Astrocyte (in vitro differentiated cells and primary cell): ENCODE results near the gene SSH2. TPM values are rescaled to one million over a fixed set of nuclear protein-coding genes. Genes with fewer than 3 reads are reported as not detected.
"Not testable (repeated sequence)": the region's sequence is repeated elsewhere in the genome, so short reads cannot be mapped to it uniquely, and the experiment has no call there.

Experiments
- DNase-seq: peaks from one replicate; pipeline ENCODE4 v3.0.0-alpha.2; 2010; ENCODE audit warnings: low read depth
- FAIRE-seq: peaks from 2 replicates; lab custom pipeline; 2011; peaks lifted over from hg19 to GRCh38; lab: Jason Lieb, UNC
- H2AFZ ChIP-seq: 2 replicates; pipeline ENCODE4 v1.6.0; 2012; ENCODE audit warnings: low read depth, low read length, inconsistent platforms
- H3K27ac ChIP-seq: 2 replicates; pipeline ENCODE4 v1.5.1; 2011; ENCODE audit warnings: low read depth, low read length, inconsistent platforms
- H3K27me3 ChIP-seq: 2 replicates; pipeline ENCODE4 v1.6.0; 2011; ENCODE audit warnings: low read length, inconsistent platforms; ENCODE audit not compliant: insufficient read depth
- H3K36me3 ChIP-seq: 2 replicates; pipeline ENCODE4 v1.5.1; 2011; ENCODE audit warnings: low read length, inconsistent platforms; ENCODE audit not compliant: insufficient read depth
- H3K4me1 ChIP-seq: 2 replicates; pipeline ENCODE4 v1.5.1; 2011; ENCODE audit warnings: low read length, inconsistent platforms; ENCODE audit not compliant: insufficient read depth
- H3K4me2 ChIP-seq: 2 replicates; pipeline ENCODE4 v1.6.0; 2012; ENCODE audit warnings: low read length, inconsistent platforms
- H3K4me3 ChIP-seq: 2 replicates; pipeline ENCODE4 v1.5.1; 2011; ENCODE audit warnings: low read depth, mild to moderate bottlenecking, low read length, inconsistent platforms; ENCODE audit not compliant: insufficient read depth
- H3K79me2 ChIP-seq: 2 replicates; pipeline ENCODE4 v1.6.0; 2012; ENCODE audit warnings: mild to moderate bottlenecking, low read length, inconsistent platforms; ENCODE audit not compliant: insufficient read depth
- H3K9ac ChIP-seq: 2 replicates; pipeline ENCODE4 v1.6.0; 2012; ENCODE audit warnings: mild to moderate bottlenecking, low read length, inconsistent platforms
- H3K9me3 ChIP-seq: 2 replicates; pipeline ENCODE4 v1.5.1; 2012; ENCODE audit warnings: low read depth, mild to moderate bottlenecking, low read length, inconsistent platforms; ENCODE audit not compliant: insufficient read depth
- H4K20me1 ChIP-seq: 2 replicates; pipeline ENCODE4 v1.6.0; 2012; ENCODE audit warnings: low read length, inconsistent platforms; ENCODE audit not compliant: insufficient read depth
- H3K27ac Mint-ChIP-seq: one replicate; pipeline ENCODE4 v1.8.0; 2021; ENCODE audit warnings: mild to moderate bottlenecking, mixed read lengths; ENCODE audit not compliant: unreplicated experiment
- H3K27me3 Mint-ChIP-seq: one replicate; pipeline ENCODE4 v1.8.0; 2021; ENCODE audit warnings: low read depth, mixed read lengths; ENCODE audit not compliant: unreplicated experiment
- H3K36me3 Mint-ChIP-seq: one replicate; pipeline ENCODE4 v1.8.0; 2021; ENCODE audit warnings: low read depth, mixed read lengths; ENCODE audit not compliant: unreplicated experiment
- H3K4me1 Mint-ChIP-seq: one replicate; pipeline ENCODE4 v1.8.0; 2021; ENCODE audit warnings: low read depth, mixed read lengths; ENCODE audit not compliant: unreplicated experiment
- H3K4me3 Mint-ChIP-seq: one replicate; pipeline ENCODE4 v1.8.0; 2021; ENCODE audit warnings: mild to moderate bottlenecking, moderate library complexity, mixed read lengths; ENCODE audit not compliant: unreplicated experiment
- H3K9me3 Mint-ChIP-seq: one replicate; pipeline ENCODE4 v1.8.0; 2021; ENCODE audit warnings: mild to moderate bottlenecking, mixed read lengths; ENCODE audit not compliant: unreplicated experiment
- EZH2 ChIP-seq: IDR thresholded peaks from 2 replicates; pipeline ENCODE4 v1.6.1; 2012; ENCODE audit warnings: mild to moderate bottlenecking, low read length, inconsistent platforms; ENCODE audit not compliant: insufficient read depth
- total RNA-seq: library from RNA; stranded (reverse); gene quantifications from 2 replicates; pipeline ENCODE4 v1.2.1, GENCODE V29; 2021
- TF ChIP-seq, protein P1 (sequence below): IDR thresholded peaks from 2 replicates; pipeline ENCODE4 v1.5.1; 2011; ENCODE audit warnings: low read depth, mild to moderate bottlenecking, inconsistent platforms, low read length, moderate library complexity; ENCODE audit not compliant: insufficient read depth

The SSH2 gene
- total RNA-seq, 1 donor from 2014 or later = 31.1 TPM

DNA sequence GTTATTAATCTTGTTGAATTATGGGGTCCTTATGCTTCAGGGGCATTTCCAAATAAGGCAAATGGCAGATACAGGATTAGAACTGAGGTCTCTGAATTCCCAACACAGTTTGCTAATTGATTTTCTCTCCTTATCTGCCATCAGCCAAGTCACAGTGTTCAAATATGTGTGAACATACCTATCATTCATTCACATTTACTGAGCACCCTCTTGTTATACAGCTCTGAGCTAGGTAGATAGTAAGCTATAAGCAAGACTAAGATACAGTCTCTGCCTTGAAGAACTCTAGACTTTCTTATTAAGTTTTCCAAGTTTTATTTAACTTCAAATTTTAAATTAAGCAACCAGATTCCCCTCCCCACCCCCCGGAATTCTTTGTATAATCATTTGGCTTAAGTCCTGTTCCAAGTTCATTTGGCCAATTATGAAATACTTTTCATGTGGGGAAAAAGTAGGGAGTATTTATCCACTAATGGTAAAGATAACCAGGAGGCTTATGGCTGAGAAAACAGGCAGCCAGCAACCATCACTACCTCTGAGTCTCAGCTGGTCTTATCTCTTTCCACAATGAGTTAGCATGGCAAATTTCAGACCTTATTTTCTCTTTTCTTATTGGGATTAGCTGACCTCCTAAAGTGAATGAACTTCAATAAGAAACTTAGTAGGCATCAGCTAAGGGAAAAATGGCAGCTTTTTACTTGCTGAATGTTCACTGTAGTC, 275.9 kb downstream of the SSH2 start:
- Histone ChIP-seq H3K4me2 (no peak overlapping the region), H3K27me3 (no peaks in the 10 kb centered on the region), H3K27ac (no peak overlapping the region), H4K20me1 (no peaks in the 10 kb centered on the region), H2AFZ (no peak overlapping the region), H3K4me3 (no peak overlapping the region), H3K9me3 (no peaks in the 10 kb centered on the region), H3K79me2 (no peaks in the 10 kb centered on the region), H3K9ac (no peak overlapping the region), H3K36me3 (peaks cover 7% of the 10 kb centered on the region), H3K4me1 (peaks cover 3% of the 10 kb centered on the region)
- no peak for DNase-seq
- Mint-ChIP-seq H3K4me3 (no peak overlapping the region), H3K27ac (no peak overlapping the region), H3K27me3 (no peaks in the 10 kb centered on the region), H3K4me1 (no peaks in the 10 kb centered on the region), H3K36me3 (peaks cover 4% of the 10 kb centered on the region), H3K9me3 (no peaks in the 10 kb centered on the region)
- no peak for FAIRE-seq
- TF ChIP-seq, protein P1, sequence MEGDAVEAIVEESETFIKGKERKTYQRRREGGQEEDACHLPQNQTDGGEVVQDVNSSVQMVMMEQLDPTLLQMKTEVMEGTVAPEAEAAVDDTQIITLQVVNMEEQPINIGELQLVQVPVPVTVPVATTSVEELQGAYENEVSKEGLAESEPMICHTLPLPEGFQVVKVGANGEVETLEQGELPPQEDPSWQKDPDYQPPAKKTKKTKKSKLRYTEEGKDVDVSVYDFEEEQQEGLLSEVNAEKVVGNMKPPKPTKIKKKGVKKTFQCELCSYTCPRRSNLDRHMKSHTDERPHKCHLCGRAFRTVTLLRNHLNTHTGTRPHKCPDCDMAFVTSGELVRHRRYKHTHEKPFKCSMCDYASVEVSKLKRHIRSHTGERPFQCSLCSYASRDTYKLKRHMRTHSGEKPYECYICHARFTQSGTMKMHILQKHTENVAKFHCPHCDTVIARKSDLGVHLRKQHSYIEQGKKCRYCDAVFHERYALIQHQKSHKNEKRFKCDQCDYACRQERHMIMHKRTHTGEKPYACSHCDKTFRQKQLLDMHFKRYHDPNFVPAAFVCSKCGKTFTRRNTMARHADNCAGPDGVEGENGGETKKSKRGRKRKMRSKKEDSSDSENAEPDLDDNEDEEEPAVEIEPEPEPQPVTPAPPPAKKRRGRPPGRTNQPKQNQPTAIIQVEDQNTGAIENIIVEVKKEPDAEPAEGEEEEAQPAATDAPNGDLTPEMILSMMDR = no peak
- TF ChIP-seq EZH2 = no peak

GRCh38 chr17:29652976-29653375, 277.1 kb downstream of the SSH2 start:
- H2AFZ ChIP-seq = no peak overlapping the region
- no peak overlapping the region for H3K9ac ChIP-seq
- peaks cover 6% of the 10 kb centered on the region for H3K36me3 Mint-ChIP-seq
- H3K4me1 Mint-ChIP-seq = no peaks in the 10 kb centered on the region
- H3K9me3 ChIP-seq = no peaks in the 10 kb centered on the region
- H3K9me3 Mint-ChIP-seq = no peaks in the 10 kb centered on the region
- H3K27me3 Mint-ChIP-seq = no peaks in the 10 kb centered on the region
- peaks cover 3% of the 10 kb centered on the region for H3K4me1 ChIP-seq
- H3K36me3 ChIP-seq = peaks cover 10% of the 10 kb centered on the region
- DNase-seq (no peak), FAIRE-seq (no peak)
- no peak overlapping the region for H3K27ac ChIP-seq
- TF ChIP-seq, protein P1 = no peak
- no peak for TF ChIP-seq EZH2
- H3K79me2 ChIP-seq = no peaks in the 10 kb centered on the region
- H3K27me3 ChIP-seq = no peaks in the 10 kb centered on the region
- no peak overlapping the region for H3K4me3 ChIP-seq
- H3K27ac Mint-ChIP-seq = no peak overlapping the region
- no peak overlapping the region for H3K4me2 ChIP-seq
- no peaks in the 10 kb centered on the region for H4K20me1 ChIP-seq
- H3K4me3 Mint-ChIP-seq = no peak overlapping the region

GRCh38 chr17:29651913-29652312, 278.1 kb downstream of the SSH2 start:
- H3K27ac ChIP-seq, H3K4me2 ChIP-seq, H3K4me3 Mint-ChIP-seq, FAIRE-seq, H3K36me3 Mint-ChIP-seq, H3K4me3 ChIP-seq, H3K27me3 Mint-ChIP-seq, H3K27me3 ChIP-seq, H3K9me3 ChIP-seq, DNase-seq, H4K20me1 ChIP-seq, H3K4me1 Mint-ChIP-seq, H3K27ac Mint-ChIP-seq, H3K79me2 ChIP-seq, H3K9ac ChIP-seq, H3K9me3 Mint-ChIP-seq, H2AFZ ChIP-seq, H3K4me1 ChIP-seq: not testable (repeated sequence)
- peaks cover 11% of the 10 kb centered on the region for H3K36me3 ChIP-seq
